GF-D8 (cell line): Measurements from ENCODE around the gene RASGEF1B.

ENCODE experiments used
- DNase-seq: peaks from one replicate; lab custom pipeline; 2025; lab: John Stamatoyannopoulos, UW

RASGEF1B gene

DNA sequence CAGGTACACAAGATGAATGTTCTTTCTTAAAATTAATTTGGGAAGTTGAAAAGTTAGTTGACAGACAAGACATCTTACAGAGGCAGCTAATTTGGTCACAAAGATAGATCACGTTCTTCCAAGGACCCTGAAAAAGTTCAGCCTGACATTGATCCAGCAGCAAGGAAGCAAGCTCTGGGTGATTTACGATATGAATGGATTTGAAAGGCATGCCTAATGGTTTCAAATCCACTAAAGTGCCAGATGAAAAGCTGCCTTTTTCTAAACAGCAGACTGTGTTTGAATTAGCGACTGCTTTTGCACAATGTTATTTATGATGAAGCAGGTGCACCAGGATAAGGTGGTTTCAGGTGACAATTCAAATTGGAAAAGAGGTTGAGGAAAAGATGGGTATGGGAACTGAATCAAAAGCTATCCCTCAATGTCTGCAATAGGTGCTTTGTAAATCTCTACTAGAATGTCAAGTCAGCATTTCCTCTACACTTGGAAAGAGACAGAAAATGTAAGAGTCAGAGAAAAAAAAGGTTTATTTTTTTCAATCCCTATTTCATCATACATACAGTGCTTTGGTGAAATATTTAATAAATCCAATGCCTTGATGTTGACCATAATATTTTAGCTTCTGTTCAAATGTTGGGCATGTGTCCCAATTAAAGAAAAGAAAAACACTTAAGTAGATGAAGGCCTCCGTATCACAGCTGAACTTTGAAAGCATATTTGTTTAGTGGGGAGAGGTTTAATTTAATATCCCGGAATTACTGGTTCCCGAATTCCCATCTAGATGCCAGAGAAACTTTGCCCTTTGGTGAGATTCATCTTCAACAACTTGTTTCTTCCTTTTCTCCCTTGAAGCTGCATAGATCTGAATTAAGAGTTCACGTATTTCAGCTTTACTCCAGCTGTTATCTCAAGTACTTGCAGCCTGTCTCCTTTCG, 6.0 kb downstream of the RASGEF1B start:
- DNase-seq, result no peak

DNA sequence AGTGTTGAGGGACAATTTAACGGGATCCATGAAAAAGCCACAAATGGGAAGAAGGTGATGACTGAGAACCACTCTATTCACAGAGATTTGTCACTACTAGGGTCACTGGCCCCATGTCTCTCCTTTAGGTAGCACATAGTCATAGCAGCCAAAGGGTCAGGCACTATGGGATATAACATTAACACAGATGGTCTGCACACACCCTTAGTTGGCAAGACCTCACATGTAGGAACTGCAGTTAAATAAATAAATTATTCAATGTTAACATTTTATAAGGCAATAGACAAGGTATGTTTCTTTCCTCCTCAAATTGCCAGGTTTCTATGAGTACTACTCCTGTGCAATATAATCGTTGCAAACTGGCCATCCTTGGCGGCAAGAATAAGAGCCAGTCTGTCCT, 10.9 kb downstream of the RASGEF1B start:
- DNase-seq, result no peak

DNA sequence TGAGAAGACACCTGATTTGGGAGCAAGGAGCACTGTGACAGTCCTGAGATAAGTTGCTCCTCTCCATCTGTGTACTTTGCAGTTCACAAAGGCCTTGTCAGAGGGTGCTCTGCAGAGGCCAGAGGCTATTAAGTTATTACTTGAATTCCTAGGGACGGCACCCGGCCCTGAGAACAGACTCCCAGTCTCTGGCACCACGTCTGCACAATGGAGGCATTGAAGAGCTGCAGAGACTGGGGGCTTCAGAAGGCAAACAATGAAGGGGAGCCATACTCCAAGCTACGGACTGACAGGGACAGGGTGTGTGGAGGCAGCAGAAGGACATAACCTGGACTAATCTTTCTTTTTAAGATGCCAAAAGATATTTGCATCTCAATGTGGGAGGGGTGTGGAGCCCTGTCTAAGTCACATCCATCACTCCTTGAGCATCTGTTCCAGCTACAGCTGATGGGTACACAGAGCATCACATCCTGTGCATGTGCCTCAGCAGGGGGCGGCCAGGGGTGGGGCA, 11.5 kb downstream of the RASGEF1B start:
- DNase-seq, result no peak

DNA sequence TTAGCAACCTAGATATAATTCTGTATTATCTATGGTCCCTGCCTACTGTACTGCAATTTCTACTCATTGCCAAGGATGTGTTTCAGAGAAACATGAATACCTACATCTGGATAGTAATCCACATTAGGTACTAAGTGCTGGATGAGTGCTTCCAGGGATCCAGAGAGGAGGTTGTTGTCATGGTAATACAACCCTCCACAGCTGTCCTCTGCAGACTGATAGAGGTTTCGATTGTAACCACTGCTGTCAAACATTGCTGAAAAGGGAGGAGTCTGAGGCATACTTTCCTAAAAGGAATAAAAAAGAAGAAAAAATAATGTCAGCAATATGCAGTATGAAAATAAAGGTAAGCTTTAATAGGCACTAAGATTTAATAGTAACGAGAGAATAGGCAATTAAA, 12.5 kb downstream of the RASGEF1B start:
- no peak for DNase-seq

DNA sequence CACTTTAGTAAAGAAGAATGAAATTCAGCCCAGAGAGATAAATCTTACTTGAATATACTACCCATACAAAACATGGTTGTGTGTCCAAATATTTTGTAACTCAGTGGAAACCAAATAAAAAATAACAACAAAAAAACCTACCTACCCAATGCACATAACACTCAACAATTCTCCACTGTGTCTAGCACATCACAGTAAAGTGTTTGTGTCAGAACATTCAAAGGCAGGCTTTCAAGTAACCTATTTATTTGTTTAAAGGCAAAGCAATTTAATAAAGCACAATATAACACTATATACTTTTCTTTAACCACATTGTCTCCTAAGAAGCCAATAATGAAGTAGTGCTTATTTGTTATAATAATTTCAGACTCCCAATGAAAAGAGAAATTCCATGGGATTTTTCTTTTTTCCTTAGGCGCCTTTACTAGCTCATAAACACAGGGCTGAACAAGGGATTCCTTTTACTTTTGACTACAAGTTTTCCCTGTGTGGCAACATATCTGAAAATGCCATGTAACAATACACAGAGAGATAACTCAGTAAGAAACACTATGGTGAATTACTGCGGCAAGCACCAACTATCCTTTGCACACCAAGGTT, 13.7 kb downstream of the RASGEF1B start:
- DNase-seq, result no peak

DNA sequence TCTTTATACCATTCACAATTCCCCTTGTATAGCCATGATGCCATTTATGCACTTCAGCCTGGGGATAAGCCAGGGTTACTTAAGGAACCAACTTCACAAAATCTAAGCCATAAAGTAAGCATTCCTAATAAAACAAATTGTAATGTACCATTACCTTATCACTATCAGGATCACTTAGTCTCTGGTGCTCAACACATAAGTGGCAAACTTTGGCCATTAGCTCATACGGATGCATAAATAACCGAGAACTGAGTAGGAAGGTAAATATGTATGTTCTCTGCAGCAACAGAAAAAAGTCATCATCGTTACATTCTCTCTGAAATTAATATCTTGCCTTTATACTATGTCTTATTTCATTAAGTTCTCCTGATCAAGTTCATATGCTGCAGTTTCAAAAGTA, 14.4 kb downstream of the RASGEF1B start:
- no peak for DNase-seq

DNA sequence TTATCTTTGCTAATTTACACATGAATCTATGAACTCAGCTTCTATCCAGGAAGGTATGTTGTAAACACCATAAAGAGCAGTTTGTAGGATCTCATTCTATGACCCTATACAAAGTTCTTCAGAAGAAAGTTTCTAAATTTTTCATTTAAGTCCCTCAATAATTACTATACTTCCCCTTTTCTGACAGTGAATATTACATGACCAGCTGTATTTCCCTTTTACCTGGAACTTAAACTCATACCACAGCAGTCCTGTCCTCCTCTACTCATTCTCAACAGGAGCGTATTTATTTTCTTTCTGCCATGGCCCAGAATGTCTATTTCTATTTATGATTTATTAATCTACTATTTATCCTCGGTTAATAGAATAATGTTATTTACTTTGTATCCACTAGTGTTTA, 15.8 kb downstream of the RASGEF1B start:
- DNase-seq, result no peak

DNA sequence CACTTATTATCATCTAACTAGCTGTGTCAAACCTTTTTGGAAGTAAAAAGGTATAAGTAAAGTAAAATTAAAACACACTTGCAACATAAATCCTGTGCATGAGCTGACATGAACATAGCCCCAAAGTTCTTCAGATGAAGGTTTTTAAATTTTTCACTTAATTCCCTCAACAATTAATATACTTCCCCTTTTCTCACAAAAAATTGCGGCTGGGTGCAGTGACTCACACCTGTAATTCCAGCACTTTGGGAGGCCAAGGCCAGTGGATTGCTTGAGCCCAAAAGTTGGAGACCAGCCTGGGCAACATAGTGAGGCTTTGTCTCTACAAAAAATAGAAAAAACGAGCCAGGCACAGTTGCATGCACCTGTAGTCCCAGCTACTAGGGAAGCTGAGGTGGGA, 16.8 kb downstream of the RASGEF1B start:
- no peak for DNase-seq

DNA sequence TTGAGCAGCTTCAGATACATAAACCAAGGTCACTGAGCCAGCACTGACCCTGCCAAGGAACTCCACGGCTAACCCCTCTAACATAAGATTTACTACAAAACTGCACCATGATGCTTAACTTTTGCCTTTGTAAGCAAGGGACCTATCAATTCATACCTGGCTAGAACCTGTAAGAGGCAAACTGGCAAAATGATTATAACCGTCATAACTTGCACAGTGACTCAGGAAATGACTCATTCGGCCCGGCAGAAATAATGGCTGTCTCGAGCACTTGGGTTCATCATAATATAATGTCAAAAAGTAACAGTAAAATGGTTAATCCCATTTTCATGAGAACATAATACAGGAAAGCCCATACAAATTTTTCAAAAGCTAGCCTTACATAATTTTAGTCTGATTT, 17.2 kb downstream of the RASGEF1B start:
- DNase-seq, result no peak

DNA sequence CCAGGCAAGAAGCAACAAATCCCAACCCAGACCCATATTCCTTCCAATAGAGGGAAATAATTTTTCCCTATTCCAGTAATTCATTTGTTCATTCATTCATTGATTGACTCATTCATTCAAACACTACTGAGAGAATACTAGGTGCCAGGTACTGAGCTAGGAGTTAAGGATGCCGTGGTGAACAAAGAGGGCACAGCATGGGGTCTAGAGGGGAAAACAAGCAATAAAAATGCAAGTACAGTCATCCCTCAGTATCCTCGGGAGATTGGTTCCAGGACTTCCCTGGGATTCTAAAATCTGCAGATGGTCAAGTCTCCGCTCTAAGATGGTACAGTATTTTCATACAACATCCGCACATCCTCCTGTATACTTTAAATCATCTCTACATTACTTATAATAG, 18.7 kb downstream of the RASGEF1B start:
- no peak for DNase-seq

DNA sequence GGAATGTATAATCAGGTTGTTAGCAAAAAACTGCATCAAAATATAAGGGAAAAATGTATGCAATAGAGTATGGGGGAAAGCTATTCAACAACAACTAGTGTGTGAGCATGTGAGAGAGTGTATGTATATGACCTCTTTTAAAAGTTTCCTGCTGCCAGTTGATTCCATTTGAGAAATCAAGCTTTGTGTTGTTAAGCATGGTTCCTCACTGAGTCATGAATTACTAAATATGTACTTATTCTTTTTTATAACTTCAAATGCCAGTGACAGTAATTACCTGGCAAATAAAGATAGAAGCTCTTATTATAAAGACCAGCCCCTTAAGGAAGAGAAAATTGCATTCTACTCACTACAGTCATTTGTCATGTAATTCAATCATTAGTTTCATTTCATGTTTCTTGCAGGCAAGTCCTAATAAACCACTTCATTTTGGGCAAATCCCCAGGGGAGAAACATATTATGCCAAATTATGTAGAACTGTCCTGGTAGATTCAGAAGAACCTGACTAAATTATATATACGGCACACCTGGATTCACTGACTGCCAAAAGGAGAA, 19.2 kb downstream of the RASGEF1B start:
- DNase-seq, result no peak

DNA sequence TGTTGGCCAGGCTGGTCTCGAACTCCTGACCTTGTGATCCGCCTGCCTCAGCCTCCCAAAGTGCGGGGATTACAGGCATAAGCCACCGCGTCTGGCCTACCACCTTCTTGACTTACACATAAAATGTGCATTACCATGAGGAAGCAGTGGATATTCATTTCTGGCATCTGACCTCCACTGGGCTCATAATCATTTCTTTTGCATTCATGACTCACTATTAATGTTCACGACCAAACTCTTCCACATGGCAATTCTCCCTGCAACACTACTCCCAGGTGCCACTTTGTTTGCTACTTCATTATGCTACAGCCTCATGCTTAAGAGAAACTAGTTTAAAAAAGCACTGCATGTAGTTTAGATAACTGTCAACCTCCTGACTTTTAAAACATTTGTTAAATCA, 22.7 kb downstream of the RASGEF1B start:
- no peak for DNase-seq

DNA sequence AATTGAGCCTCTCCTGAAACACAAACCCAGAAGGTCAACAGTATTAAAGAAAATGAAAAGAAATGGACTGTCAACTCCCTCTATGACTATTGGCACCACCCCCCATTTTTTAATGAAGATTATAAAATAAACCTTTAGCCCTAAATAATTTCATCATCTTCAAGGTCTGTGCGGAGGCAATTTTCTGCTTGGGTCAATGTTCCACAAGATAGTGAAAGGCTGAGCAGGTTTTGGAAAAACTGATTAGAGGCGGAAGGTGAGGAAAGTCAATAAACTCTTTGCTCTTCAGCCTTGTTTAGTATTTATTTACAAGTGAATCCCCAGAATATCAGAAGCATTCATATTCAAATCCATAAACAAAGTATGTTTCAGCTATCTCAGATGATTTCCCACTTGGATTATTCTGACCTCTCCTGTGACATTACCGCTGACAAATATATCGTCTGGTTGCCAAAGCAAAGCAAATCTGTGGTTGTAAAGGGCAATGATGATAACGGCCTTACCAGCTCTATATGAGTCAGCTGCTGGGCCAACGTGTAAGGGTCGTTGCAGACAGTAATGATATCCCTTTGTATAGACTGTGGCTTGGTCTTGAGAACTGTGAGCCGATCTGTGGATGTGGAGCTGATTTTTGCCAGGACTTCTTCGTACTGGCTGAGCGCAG, 24.0 kb downstream of the RASGEF1B start:
- DNase-seq, result no peak

DNA sequence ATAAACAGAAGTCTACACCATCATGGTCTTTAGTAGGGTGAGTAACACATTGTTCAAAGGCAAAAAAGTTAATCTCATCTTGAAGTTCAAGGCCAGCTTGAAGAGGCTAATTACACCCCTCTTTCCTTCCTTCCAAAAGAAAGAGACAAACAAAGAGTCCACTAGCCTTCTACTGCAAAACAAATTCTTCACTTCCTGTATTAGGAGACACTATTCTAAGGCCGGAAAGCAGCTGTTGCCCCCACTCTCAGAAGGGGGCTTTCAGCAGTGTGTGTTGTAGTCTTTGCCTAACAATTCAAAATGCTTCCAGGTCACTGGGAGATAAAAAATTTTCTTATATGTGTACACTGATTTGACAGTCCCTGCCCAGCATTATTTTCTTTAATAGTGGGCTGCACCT, 25.1 kb downstream of the RASGEF1B start:
- no peak for DNase-seq

DNA sequence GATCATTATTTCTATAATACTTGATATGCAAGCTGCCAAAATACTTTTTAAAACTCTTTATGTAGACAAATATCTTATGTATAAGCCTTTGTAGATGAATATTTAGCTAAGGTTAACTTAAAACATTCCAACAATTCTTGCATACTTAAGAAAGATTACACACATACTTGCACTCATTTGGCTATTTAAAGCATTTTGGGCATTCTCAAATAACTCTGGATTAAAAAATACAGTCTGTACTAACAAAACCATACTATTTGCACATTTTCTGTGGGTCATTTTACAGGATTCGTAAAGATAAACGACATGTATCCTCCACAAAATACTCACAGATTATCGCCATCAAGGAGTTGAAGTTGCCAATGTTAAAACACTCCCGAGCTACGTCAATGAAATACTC, 26.5 kb downstream of the RASGEF1B start:
- no peak for DNase-seq

DNA sequence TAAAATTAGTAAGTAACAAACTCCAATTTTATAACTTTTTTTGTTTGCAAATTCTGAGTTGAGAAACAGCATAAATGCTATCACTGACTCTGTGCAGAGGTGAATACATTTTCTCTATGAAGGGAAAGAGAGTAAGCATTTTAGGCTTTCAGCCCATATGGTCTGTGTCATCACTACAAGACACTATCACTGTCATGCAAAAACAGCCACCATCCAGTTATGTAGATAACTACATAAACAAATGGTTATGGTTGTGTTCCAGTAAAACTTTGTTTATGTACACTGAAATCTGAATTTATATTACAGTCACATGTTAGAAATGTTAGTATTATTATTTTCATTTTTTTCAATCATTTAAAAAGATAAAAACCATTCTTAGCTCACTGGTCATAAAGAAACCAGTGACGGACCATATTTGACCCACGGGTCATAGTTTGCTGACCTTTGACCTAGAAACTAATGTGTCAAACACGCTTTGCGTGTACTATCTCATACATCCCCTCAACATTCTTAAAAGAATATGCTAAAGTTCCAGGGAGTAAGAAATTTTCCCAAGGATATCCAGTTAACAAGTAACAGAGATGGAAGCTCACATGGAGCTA, 29.1 kb downstream of the RASGEF1B start:
- no peak for DNase-seq

DNA sequence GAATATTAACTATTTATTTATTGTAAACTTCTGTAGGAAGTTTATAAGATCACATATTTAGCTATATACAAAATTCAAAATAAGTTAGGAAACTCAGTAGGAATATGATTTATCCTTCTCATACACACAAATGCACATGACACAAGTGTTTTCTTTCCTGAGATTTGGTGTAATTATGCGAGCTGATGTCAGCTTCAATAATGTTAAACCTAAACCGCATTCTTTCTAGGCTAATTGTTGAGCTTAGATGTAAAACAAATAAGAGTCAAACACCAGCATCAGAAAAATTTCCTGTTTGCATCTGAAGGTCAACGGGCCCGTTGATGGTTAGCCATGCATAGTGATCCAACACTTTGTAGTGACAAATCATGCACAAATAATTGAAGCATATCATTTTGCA, 30.8 kb downstream of the RASGEF1B start:
- DNase-seq, result no peak

DNA sequence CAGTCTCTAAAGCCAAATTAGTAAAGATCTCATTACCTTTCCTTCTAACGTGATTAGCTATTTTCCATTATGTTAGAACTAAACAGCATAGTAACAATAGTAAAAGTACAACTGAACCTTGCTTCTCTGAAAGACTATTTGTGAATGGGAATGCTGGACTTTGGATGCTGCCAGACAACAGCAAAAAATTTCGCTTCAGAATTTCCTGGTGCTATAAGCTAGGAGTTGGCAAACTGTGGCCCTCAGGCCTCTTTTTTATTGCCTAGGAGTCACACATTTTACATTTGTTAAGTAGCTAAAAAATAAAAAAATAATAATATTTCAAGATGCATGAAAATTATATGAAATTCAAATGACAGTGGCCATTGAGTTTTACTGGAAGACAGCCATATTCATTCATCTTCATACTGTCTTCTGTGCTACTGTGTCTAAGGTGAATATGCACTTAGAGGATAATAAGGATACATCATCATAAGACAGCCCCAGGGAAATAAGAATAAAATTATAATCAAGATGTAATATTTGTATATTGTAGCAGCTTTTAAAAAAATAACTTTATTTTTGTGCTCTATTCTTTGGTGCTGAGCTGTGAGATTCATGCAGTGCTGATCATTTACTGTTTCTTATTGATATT, 34.6 kb downstream of the RASGEF1B start:
- DNase-seq, result no peak

DNA sequence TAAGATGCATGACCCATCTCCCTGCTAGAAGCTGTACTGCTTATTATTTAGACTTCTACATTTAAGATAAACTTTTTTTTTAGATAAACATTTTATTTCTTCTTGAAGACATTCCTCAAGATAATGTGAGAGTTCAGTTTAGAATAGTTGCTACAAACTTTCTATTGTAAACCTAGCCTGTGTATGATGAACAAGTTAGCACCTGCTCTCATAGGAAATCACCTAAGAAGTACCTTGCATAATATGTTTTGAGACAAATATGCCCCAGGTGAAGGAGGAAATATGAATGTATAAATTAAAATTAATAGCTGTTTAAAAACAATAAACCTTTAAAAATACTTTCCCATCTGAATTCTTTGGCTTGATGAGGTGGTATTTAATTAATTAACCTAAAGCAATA, 35.6 kb downstream of the RASGEF1B start:
- DNase-seq, result no peak

DNA sequence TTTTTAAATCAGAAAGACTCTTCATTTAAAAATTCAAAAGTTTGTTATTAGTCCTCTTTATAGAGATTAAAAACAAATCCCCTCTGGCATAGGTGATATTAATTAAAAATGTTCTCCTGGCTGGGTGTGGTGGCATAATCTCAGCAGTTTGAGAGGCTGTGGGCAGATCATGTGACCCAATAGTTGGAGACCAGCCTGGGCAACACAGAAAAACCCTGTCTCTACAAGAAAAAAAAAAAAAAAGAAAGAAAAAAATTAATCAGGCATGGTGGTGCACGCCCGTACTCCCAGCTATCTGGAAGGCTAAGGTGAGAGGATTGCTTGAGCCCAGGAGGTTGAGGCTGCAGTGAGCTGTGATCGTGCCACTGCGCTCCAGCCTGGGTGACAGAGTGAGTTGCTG, 38.9 kb downstream of the RASGEF1B start:
- no peak for DNase-seq

DNA sequence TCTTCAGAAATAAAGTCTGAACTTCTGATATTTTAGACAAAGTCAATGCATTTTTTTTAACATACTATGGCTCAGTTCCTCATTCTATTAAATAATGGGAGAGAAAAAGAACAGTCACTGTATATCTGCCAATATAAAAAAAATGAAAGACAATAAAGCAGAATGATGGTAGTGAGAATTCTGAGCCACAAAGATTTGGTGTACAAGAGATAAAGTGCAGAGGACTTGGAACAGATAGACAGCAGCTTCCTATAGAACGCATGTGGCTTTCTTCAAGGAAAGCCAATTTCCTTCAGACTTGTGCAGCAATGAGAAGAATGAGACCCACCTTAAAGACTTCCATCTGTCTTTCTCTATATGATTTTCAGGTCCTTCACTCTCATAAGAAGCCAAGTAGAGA, 39.7 kb downstream of the RASGEF1B start:
- no peak for DNase-seq

DNA sequence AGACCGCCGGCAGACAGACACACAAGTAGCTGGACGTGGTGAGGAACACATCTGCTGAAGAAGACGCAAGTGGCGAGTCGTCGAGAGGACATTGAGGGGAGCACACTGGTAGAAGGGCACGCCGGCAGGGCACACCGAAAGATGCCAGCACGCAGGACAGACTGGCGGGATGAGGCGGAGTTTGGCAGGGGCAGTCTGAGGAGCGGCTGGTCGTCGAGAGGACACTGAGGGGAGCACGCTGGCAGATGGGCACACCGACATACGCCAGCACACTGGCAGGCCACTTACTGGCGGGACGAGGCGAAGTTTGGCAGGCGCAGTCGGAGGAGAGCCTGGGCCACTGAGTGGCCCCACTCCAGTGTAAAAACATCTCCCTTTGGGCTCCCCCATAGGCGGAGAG, 42.1 kb downstream of the RASGEF1B start:
- no peak for DNase-seq
